Measurements from ENCODE around the gene C6orf62. TPM values are rescaled to one million over a fixed set of nuclear protein-coding genes. Genes with fewer than 3 reads are reported as not detected.
"Not testable (repeated sequence)": the region's sequence is repeated elsewhere in the genome, so short reads cannot be mapped to it uniquely, and the experiment has no call there.

The C6orf62 gene
- total RNA-seq, 1 donor = 168 TPM

- Histone ChIP-seq H3K36me3 (ENCODE audit: insufficient read depth, low read length) (no peaks in the 10 kb centered on the region), H3K27me3 (ENCODE audit: insufficient read depth, low read length) (no peaks in the 10 kb centered on the region), H2AFZ (ENCODE audit: low read length) (no peak overlapping the region), H4K20me1 (ENCODE audit: insufficient read depth, low read length) (peaks cover 3% of the 10 kb centered on the region), H3K9me3 (ENCODE audit: low read depth, low read length) (no peaks in the 10 kb centered on the region), H3K27ac (ENCODE audit: low read depth, low read length) (no peak overlapping the region), H3K4me3 (ENCODE audit: insufficient read depth, low read length) (no peak overlapping the region), H3K4me2 (ENCODE audit: insufficient read depth, low read length) (no peak overlapping the region), H3K4me1 (ENCODE audit: insufficient read depth, low read length) (peaks cover 12% of the 10 kb centered on the region), H3K79me2 (ENCODE audit: insufficient read depth, low read length) (no peaks in the 10 kb centered on the region)
- DNase-seq (ENCODE audit: insufficient read length, low spot score, missing footprints) = no peak
- no peak for TF ChIP-seq CTCF (IDR thresholded peaks at IDR 0.05; ENCODE audit: extremely low read depth, low read depth, low read length)
Observed at GRCh38 chr6:24686408-24686807, 32.5 kb downstream of the C6orf62 start.

GRCh38 chr6:24683297-24684296 is 35.4 kb downstream of the C6orf62 start:
- H3K4me3 ChIP-seq (ENCODE audit: insufficient read depth, low read length) = no peak overlapping the region
- DNase-seq (ENCODE audit: insufficient read length, low spot score, missing footprints) = no peak
- no peak overlapping the region for H3K4me2 ChIP-seq (ENCODE audit: insufficient read depth, low read length)
- no peaks in the 10 kb centered on the region for H3K4me1 ChIP-seq (ENCODE audit: insufficient read depth, low read length)
- H3K27ac ChIP-seq (ENCODE audit: low read depth, low read length) = no peak overlapping the region
- H3K9me3 ChIP-seq (ENCODE audit: low read depth, low read length) = no peaks in the 10 kb centered on the region
- H3K79me2 ChIP-seq (ENCODE audit: insufficient read depth, low read length) = no peaks in the 10 kb centered on the region
- H3K36me3 ChIP-seq (ENCODE audit: insufficient read depth, low read length) = no peaks in the 10 kb centered on the region
- no peaks in the 10 kb centered on the region for H3K27me3 ChIP-seq (ENCODE audit: insufficient read depth, low read length)
- TF ChIP-seq CTCF (IDR thresholded peaks at IDR 0.05; ENCODE audit: extremely low read depth, low read depth, low read length) = no peak
- no peak overlapping the region for H2AFZ ChIP-seq (ENCODE audit: low read length)
- H4K20me1 ChIP-seq (ENCODE audit: insufficient read depth, low read length) = no peaks in the 10 kb centered on the region

- H3K79me2 ChIP-seq (ENCODE audit: insufficient read depth, low read length) = no peaks in the 10 kb centered on the region
- no peaks in the 10 kb centered on the region for H3K9me3 ChIP-seq (ENCODE audit: low read depth, low read length)
- no peak overlapping the region for H2AFZ ChIP-seq (ENCODE audit: low read length)
- H3K4me1 ChIP-seq (ENCODE audit: insufficient read depth, low read length) = no peaks in the 10 kb centered on the region
- no peaks in the 10 kb centered on the region for H3K27me3 ChIP-seq (ENCODE audit: insufficient read depth, low read length)
- H3K27ac ChIP-seq (ENCODE audit: low read depth, low read length) = no peak overlapping the region
- no peak for DNase-seq (ENCODE audit: insufficient read length, low spot score, missing footprints)
- TF ChIP-seq CTCF (IDR thresholded peaks at IDR 0.05; ENCODE audit: extremely low read depth, low read depth, low read length) = no peak
- no peaks in the 10 kb centered on the region for H4K20me1 ChIP-seq (ENCODE audit: insufficient read depth, low read length)
- no peaks in the 10 kb centered on the region for H3K36me3 ChIP-seq (ENCODE audit: insufficient read depth, low read length)
- no peak overlapping the region for H3K4me3 ChIP-seq (ENCODE audit: insufficient read depth, low read length)
- no peak overlapping the region for H3K4me2 ChIP-seq (ENCODE audit: insufficient read depth, low read length)
Observed at GRCh38 chr6:24680582-24680981, 38.4 kb downstream of the C6orf62 start.

- not testable (repeated sequence) for H3K4me1 ChIP-seq (ENCODE audit: insufficient read depth, low read length); H3K27ac ChIP-seq (ENCODE audit: low read depth, low read length); H3K36me3 ChIP-seq (ENCODE audit: insufficient read depth, low read length); H3K4me3 ChIP-seq (ENCODE audit: insufficient read depth, low read length); H2AFZ ChIP-seq (ENCODE audit: low read length); H3K4me2 ChIP-seq (ENCODE audit: insufficient read depth, low read length); H3K27me3 ChIP-seq (ENCODE audit: insufficient read depth, low read length); H3K9me3 ChIP-seq (ENCODE audit: low read depth, low read length); H3K79me2 ChIP-seq (ENCODE audit: insufficient read depth, low read length); DNase-seq (ENCODE audit: insufficient read length, low spot score, missing footprints); H4K20me1 ChIP-seq (ENCODE audit: insufficient read depth, low read length)
Observed at GRCh38 chr6:24678792-24679352, 40.1 kb downstream of the C6orf62 start.
